Activated CD4-positive, alpha-beta T cell treated with anti-CD3 and anti-CD28 coated beads for 48 hours (primary cell): ENCODE measurements around the gene SH3D19.

ENCODE experiments used
- DNase-seq: peaks from one replicate; pipeline ENCODE4 v3.0.0-alpha.2; 2020

SH3D19 gene

GRCh38 chr4:151182455-151182996 lies 142.9 kb downstream of the SH3D19 start:
- DNase-seq = no peak

DNA sequence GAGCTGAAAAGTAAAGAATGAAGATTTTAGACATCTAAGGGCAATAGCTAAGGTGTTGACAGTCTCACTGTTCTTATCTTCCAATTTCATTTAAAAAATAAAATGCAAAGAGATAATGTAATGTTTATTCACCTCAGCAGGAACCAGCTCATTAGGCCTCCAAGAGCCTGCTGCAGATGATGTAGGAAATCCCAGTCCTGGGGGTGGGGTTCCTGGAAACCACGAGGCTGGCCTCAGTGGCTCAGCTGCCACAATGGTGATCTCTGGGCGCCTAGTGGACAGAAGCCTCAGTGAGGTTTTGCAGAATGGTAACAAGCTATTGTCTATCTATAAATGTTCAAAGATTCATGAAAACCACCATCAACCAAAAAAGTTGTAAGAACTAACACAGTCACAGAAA lies 148.7 kb downstream of the SH3D19 start:
- DNase-seq = no peak

DNA sequence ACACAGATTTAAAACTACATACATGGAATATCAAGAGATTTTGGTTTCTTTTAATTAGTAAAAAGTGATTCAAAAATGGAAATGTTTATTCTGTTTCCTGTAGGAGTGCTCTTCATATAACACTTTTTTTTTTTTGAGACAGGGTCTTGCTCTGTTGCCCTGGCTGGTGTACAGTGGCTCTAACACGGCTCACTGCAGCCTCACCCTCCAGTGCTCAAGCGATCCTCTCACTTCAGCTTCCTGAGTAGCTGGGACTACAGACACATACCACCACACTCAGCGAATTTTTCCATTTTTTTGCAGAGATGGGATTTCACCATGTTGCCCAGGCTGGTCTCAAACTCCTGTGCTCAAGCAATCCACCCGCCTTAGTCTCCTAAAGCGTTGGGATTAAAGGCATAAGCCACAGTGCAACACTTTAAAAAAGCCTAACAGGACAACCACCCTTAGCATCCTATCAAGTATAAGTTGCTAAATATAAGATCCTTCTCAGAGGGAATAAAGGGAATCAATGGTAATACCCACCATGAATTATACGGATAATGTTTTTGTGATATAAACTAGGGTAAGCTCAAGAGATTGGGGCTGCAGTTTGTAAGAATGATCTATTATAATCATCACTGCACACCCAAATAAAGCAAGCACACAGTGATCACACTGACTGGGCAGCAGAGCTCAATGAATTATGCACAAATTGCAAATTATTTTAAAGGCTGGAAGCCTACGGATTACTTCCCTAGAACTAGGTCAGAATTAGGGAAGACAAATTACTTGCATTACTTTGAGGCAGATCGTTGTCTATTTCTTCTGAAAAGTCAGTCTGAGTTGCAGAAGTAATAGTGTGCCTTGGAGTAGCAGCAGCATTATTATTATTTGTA lies 149.4 kb downstream of the SH3D19 start:
- DNase-seq = no peak

- no peak for DNase-seq
Observed at GRCh38 chr4:151175233-151175632, 150.2 kb downstream of the SH3D19 start.

DNA sequence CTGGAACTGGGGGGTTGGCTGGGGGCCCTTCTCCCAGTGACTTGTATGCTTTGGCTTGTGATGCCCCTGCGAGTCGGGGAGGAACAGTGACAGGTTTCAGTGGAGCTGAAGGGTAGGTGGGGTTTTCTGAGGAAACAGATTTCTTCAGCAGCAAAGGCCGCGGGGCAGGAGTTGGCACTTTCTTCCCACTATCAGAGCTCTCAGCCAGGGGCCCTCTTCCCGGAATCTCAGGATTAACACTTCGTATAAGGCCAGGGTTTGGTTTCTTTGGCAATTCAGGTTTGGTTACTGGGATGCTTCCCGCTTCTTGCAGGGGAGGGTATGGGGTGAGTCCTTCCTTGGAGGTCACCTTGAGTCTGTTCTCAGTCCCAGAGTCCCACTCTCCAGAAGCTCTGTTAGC lies 150.6 kb downstream of the SH3D19 start:
- no peak for DNase-seq

- no peak for DNase-seq
Observed at GRCh38 chr4:151173871-151174270, 151.5 kb downstream of the SH3D19 start.

DNA sequence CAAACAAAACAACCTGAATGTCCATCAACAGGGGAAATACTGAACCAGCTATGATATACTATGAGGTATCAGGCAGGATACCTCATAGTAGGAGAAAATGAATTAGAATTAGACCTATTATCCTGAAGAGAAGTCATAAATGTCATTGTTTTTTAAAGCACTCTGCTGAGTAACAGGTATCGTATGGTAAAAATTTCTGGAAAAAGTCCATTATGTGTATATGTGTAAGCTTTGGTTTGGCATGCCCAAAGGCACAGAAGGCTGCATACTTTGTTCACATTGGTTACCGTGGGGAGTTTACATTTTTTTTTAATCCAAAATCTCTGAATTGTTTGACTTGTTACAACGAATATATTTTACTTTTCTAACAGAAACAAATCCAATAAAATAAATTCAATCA lies 155.5 kb downstream of the SH3D19 start:
- no peak for DNase-seq

GRCh38 chr4:151169223-151169622 lies 156.2 kb downstream of the SH3D19 start:
- DNase-seq = no peak

DNA sequence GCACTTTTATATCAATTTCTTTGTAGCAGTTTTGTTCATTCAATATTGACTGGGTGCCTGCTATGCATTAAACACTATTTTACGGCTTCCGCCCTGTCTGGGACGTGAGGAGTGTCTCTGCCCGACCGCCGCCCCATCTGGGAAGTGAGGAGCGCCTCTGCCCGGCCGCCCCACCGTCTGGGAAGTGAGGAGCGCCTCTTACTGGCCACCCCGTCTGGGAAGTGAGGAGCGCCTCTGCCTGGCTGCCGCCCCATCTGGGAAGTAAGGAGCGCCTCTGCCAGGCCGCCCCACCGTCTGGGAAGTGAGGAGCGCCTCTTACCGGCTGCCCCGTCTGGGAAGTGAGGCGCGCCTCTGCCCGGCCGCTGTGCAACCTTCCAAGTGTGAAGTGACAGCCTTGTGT lies 157.8 kb downstream of the SH3D19 start:
- DNase-seq = no peak

DNA sequence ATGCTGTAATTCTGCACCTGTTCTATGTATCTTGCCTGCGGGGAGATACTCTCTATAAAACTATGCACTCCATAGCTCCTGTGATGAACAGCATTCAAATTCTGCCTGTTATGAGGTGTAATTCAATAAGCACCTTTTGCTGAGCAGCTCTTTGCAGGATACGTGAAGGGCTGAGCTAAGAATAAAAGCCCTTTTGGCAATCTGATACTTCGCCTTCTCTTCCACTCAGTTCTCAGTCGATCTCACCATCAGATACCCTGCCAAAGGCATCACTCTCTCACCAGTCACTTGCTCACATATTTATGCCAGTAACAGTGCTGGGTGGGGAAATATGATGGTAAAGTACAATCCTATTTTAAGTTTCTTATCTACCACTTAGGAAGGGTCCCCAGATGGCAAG lies 158.8 kb downstream of the SH3D19 start:
- no peak for DNase-seq

DNA sequence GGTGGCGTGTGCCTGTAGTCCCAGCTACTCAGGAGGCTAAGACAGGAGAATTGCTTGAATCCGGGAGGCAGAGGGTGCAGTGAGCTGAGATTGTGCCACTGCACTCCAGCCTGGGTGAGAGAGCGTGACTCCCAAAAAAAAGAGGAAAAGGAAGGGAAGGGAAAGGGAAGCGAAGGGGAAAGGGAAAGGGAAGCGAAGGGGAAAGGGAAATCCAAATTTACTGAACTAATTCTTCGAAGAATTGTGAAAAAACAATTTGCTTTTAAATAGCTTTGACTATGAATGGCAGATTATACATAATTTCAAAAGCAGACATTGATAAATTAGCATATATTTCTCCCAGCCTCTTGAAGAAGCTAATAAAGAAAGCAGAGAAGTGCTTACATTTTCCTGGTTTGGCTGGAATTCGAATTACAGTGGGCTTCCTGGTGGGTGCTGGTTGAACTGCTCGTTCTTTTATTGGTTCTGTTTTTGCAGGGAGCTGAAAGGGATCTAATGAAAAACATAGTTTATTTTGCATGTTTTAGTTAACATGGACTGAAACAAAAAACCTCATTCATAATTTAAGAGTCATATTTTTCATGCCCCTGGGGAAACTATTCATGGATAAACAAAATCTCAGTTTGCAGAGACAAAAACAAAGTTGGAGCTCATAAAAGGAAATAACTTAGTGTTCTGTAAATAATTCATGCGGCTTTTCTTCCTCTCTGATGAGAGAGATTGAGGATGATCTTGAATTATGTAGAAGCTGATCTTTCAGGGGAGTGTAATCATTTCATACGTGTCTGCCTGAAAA lies 160.0 kb downstream of the SH3D19 start:
- DNase-seq = no peak

DNA sequence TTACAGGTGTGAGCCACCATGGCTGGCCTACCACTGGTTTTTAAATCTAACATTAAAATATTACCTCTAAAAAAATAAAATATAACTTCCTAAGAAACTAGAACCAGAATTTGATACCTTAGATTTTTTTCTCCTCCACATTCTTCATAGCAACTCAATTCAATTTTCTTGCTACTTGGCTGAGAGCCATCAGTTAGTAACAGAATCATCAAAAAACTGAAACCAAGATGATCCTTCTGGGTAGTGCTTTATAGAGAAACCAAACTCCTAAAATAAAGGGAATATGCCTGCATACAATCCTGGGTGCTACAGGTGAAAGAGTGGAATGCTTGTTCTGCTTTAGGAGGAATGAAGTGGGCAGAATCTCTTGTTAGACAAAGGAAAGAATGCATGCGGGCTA lies 161.6 kb downstream of the SH3D19 start:
- DNase-seq = no peak

DNA sequence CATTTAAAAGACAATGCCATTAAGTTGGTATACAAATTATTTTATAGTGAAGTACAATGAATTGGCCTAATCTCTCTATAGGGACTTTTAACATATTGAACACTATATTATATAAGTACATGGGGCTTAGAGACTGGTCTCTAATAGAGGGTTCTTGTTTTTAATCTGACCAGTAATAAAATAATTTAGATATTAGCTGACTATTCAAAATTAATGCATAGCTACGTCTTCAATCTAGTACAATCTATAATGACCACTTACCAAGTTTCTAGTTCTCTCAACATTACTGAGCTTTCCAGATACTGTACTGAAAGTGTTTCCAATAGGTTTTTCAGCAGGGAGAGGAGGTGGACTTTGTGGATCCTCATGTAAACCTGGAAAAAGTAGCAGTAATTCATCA lies 166.4 kb downstream of the SH3D19 start:
- no peak for DNase-seq

DNA sequence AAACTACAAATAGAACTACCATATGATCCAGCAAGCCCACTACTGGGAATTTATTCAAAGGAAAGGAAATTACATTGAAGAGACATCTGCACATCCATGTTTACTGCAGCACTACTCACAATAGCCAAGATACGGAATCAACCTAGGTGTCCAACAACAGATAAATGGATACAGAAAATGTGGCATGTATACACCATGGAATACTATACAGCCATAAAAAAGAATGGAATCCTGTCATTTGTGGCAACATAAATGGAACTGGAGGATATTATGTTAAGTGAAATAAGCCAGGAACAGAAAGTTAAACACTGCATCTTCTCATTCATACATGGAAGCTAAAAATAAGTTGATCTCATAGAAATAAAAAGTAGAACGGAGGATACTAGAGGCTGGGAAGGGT lies 167.9 kb downstream of the SH3D19 start:
- no peak for DNase-seq

GRCh38 chr4:151153585-151153984 lies 171.8 kb downstream of the SH3D19 start:
- no peak for DNase-seq

DNA sequence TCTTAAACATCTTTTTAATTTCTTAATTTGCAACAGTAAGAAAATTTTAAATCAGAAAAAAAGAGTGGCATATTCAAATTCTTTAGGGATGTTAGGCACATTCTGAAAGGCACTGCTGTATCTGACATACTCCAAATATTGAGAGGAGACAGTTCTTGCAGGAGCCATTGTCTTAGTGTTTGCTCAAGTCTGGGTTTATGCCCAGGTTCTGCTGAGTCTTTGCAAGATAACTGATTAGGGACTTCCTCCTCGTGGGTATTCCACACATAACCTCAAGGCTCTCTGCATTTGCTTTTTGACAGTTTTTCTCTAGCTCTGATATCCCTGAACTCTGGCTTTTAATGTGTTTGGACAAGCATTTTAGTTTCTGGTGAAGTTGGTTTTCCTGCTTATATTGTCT lies 173.4 kb downstream of the SH3D19 start:
- no peak for DNase-seq

DNA sequence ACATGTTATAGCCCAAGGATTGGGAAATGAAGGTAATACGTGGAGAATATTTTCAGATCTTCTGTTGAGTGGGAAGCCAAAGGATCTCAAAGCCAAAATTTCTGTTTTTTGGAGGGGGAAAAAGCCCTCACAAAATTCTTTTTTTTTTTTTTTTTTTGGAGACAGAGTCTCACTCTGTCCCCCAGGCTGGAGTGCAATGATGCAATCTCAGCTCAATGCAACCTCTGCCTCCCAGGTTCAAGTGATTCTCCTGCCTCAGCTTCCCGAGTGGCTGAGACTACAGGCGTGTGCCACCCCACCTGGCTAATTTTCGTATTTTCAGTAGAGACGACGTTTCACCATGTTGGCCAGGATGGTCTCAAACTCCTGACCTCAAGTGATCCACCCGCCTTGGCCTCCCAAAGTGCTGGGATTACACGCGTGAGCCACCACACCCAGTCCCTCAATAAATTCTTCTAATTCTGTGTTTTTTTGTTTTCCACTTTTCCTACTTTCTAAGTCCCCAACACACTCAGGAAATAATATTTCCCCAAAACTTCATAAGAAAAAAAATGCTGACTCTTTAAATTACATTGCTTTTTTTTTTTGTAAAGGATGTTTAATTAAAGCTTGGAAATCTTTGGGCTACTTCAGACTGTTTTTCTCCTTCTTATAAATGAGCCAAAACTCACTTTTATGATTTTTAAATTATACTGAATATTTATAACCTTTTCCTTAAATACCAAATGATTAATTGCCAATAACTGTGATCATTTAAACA lies 174.4 kb downstream of the SH3D19 start:
- DNase-seq = no peak

DNA sequence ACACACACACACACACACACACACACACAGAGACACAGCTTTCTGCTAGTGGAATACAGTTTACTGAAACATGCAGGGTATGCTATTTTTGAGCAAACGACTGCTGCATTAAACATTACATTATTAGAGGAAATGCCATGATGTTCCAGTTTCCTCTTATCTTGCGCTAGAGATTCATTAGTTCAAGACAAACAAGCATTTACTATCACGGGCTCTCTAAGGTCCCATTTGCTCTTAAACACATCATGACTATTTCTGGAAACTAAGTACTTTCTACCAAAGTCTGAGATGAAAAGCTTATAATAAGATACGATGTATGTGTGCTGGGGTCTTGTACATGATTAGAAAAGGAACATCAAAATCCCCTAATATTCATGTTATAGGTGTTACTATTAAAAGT lies 177.1 kb downstream of the SH3D19 start:
- DNase-seq = no peak

- no peak for DNase-seq
Observed at GRCh38 chr4:151147000-151147399, 178.4 kb downstream of the SH3D19 start.

DNA sequence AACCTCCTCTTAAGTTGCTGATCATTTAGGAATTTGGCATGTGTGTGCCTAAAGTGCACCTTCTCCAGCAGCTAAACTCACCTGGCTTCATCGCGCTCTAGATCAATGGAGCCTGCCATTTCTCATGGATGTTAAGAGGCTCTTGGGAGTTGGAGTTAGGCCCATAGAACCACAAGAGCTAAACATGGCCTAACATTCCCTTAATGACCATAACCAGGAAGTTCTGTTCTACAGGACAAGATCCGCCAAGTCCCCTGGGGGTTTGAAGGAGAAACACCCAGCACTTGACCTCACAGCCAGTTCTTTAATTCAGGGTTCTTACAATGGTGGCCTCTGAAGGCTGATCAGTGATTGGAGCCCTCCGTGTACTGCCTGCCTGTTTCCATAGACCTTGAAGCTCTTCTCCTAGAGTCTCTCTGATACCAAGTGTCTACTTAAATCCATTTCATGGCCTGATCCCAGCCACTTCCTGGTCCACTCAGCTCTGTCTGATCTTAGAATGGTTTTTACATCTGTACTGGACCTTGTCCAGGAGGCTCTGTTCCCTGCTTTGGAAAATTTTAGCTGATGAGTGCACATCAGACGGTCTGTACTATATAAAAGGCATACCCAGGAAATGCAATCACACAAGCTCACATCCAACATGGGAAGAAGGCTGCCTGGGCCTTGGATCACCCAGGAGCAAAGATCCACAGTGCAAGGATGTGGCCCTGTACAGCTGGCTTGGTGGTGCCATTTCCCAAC lies 180.9 kb downstream of the SH3D19 start:
- no peak for DNase-seq

- no peak for DNase-seq
Observed at GRCh38 chr4:151143811-151144210, 181.6 kb downstream of the SH3D19 start.

DNA sequence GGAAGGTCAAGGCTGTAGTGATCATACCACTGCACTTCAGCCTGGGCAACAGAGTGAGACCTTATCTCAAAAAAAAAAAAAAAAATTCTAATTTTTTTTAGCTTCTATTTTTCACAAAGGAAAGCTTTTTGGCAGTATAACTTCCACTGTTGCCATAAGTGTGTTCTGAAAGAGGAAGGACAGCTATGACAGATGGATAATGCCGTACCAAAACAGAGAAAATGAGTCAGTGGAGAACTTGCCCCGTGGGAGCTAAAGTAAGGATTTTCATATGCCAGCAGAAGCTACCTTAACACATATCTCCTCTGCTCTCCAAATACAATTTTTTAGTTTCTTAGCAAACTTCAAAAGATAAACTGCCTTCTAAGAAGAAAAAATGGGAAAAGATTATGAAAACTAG lies 182.2 kb downstream of the SH3D19 start:
- no peak for DNase-seq

- DNase-seq = no peak
Observed at GRCh38 chr4:151142758-151143157, 182.6 kb downstream of the SH3D19 start.
